WTC11 (cell line): Measurements from ENCODE around the gene PRKN.
A peak's percentile ranks its signal among the peaks of the same experiment; 100 is the strongest.

Source experiments
- CBFB ChIP-seq: sonication (generic); formaldehyde crosslinking; IDR thresholded peaks from 2 replicates; pipeline ENCODE4 v1.8.1; 2022; ENCODE audit warnings: mild to moderate bottlenecking, low read depth, missing genetic modification reagents
- CREB1 ChIP-seq: sonication (generic); formaldehyde crosslinking; IDR thresholded peaks from 2 replicates; pipeline ENCODE4 v1.8.0; 2023; ENCODE audit warnings: mild to moderate bottlenecking, missing genetic modification reagents
- CTCF ChIP-seq: fragments of 200-600 bp; IDR thresholded peaks from 2 replicates; pipeline ENCODE4 v1.8.0; 2022; ENCODE audit warnings: antibody characterized with exemption
- GABPB1 ChIP-seq: sonication (generic); formaldehyde crosslinking; IDR thresholded peaks from 2 replicates; pipeline ENCODE4 v1.8.1; 2023; ENCODE audit warnings: mild to moderate bottlenecking, missing genetic modification reagents
- MYBL2 ChIP-seq: sonication (generic); formaldehyde crosslinking; IDR thresholded peaks from 2 replicates; pipeline ENCODE4 v1.8.1; 2023; ENCODE audit warnings: mild to moderate bottlenecking, moderate library complexity, missing genetic modification reagents
- NR1H2 ChIP-seq: sonication (generic); formaldehyde crosslinking; IDR thresholded peaks from 2 replicates; pipeline ENCODE4 v1.9.0; 2021; ENCODE audit warnings: mild to moderate bottlenecking, moderate library complexity, missing genetic modification reagents
- SMAD3 ChIP-seq: sonication (generic); formaldehyde crosslinking; IDR thresholded peaks from 2 replicates; pipeline ENCODE4 v1.8.0; 2022; ENCODE audit warnings: missing genetic modification reagents, mild to moderate bottlenecking, borderline replicate concordance
- TP53 ChIP-seq: sonication (generic); formaldehyde crosslinking; IDR thresholded peaks from 2 replicates; pipeline ENCODE4 v1.8.1; 2023; ENCODE audit warnings: mild to moderate bottlenecking, missing genetic modification reagents
- USF2 ChIP-seq: sonication (generic); formaldehyde crosslinking; IDR thresholded peaks from 2 replicates; pipeline ENCODE4 v1.8.1; 2023; ENCODE audit warnings: mild to moderate bottlenecking, missing genetic modification reagents, moderate library complexity
- TF ChIP-seq, protein P1 (sequence below): sonication (generic); formaldehyde crosslinking; IDR thresholded peaks from 2 replicates; pipeline ENCODE4 v1.8.0; 2022; ENCODE audit warnings: missing genetic modification reagents

- no peak for TF ChIP-seq TP53 (CRISPR knock-in tag)
- peak; percentile 42; the same call in 1 of the 2 replicates for TF ChIP-seq GABPB1 (CRISPR knock-in tag)
- no peak for TF ChIP-seq CTCF
- TF ChIP-seq MYBL2 (CRISPR knock-in tag): no peak
- no peak for TF ChIP-seq NR1H2
- TF ChIP-seq SMAD3 (CRISPR knock-in tag): no peak
- TF ChIP-seq USF2: no peak
- TF ChIP-seq, protein P1, sequence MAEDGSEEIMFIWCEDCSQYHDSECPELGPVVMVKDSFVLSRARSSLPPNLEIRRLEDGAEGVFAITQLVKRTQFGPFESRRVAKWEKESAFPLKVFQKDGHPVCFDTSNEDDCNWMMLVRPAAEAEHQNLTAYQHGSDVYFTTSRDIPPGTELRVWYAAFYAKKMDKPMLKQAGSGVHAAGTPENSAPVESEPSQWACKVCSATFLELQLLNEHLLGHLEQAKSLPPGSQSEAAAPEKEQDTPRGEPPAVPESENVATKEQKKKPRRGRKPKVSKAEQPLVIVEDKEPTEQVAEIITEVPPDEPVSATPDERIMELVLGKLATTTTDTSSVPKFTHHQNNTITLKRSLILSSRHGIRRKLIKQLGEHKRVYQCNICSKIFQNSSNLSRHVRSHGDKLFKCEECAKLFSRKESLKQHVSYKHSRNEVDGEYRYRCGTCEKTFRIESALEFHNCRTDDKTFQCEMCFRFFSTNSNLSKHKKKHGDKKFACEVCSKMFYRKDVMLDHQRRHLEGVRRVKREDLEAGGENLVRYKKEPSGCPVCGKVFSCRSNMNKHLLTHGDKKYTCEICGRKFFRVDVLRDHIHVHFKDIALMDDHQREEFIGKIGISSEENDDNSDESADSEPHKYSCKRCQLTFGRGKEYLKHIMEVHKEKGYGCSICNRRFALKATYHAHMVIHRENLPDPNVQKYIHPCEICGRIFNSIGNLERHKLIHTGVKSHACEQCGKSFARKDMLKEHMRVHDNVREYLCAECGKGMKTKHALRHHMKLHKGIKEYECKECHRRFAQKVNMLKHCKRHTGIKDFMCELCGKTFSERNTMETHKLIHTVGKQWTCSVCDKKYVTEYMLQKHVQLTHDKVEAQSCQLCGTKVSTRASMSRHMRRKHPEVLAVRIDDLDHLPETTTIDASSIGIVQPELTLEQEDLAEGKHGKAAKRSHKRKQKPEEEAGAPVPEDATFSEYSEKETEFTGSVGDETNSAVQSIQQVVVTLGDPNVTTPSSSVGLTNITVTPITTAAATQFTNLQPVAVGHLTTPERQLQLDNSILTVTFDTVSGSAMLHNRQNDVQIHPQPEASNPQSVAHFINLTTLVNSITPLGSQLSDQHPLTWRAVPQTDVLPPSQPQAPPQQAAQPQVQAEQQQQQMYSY: no peak
- TF ChIP-seq CREB1 (CRISPR knock-in tag): no peak
- TF ChIP-seq CBFB: no peak
These were observed 804.9 kb downstream of the PRKN start for GRCh38 chr6:161922631-161923119.
